ENCODE results near the gene PARD3B. TPM values are rescaled to one million over a fixed set of nuclear protein-coding genes. Genes with fewer than 3 reads are reported as not detected.

Gene PARD3B
- total RNA-seq, 1 experiment from 2014 or later = 2.0 TPM

DNA sequence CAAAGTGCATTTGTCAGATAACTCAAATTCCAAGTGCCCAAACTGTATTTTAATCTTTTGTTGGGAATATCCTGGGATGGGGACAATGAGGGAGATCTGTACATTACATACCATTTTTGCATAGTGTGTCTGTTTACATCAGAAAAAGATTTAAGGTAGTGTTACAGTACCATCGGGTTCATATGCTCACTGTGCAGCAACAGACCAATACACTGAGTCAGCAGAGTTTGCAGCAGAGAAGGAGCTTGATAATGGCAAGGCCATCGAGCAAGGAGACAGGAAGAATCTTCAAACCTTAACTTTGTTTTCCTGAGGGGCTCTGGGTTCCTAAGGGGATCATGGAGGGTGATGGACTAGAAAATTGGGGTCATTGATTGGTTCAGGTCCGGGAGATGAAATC lies 399.7 kb downstream of the PARD3B start:
- Histone ChIP-seq H3K36me3 (ENCODE audit: control insufficient read depth in 1 of 2, insufficient read depth in 2 of 2, low read length in 2 of 2) (no peaks in the 10 kb centered on the region), H3K9me3 (ENCODE audit: control insufficient read depth in 1 of 2, insufficient read depth in 1 of 2, low read depth in 1 of 2, low read length in 2 of 2) (no peaks in the 10 kb centered on the region; a peak in 1 of 4 replicates), H3K27me3 (ENCODE audit: insufficient read depth, low read length) (no peaks in the 10 kb centered on the region), H3K4me1 (ENCODE audit: control insufficient read depth in 1 of 2, insufficient read depth in 2 of 2, low read length in 2 of 2) (no peaks in the 10 kb centered on the region), H3K79me2 (ENCODE audit: insufficient read depth, low read length) (no peaks in the 10 kb centered on the region), H3K27ac (ENCODE audit: low read depth, low read length) (no peak overlapping the region), H3K9ac (ENCODE audit: low read length) (no peak overlapping the region), H4K20me1 (ENCODE audit: insufficient read depth) (no peaks in the 10 kb centered on the region), H3K9me2 (ENCODE audit: insufficient read depth) (no peaks in the 10 kb centered on the region), H3K4me2 (ENCODE audit: low read length) (no peak overlapping the region), H3K4me3 (replicated peaks in 1 of 2; ENCODE audit: low read depth in 1 of 2, low read length in 2 of 2) (no peak overlapping the region), H2AFZ (ENCODE audit: low read depth, low read length, poor library complexity, severe bottlenecking) (no peak overlapping the region)
- ChIA-PET RAD21 (ENCODE audit: low non-redundant PET in 1 of 2, low total read pairs in 2 of 2, uncharacterized antibody in 2 of 2, unreplicated experiment in 2 of 2) (no interaction called here), POLR2A (no interaction called here), CTCF (no interaction called here)
- intact Hi-C loops (cut with micrococcal nuclease) = no loop called here
- TF ChIP-seq JUND (IDR thresholded peaks at IDR 0.05) (no peak), SRF (IDR thresholded peaks at IDR 0.05; ENCODE audit: low read depth) (no peak), ELF1 (IDR thresholded peaks at IDR 0.05; ENCODE audit: borderline replicate concordance, low read depth) (no peak), FOSL1 (IDR thresholded peaks at IDR 0.05; ENCODE audit: low read depth) (no peak), CBX3 (IDR thresholded peaks at IDR 0.05; ENCODE audit: low read depth) (no peak), POLR2AphosphoS5 (IDR thresholded peaks at IDR 0.05; ENCODE audit: low read depth, low read length) (no peak), ZFX (IDR thresholded peaks at IDR 0.05) (no peak), POLR2A (IDR thresholded peaks at IDR 0.05; ENCODE audit: borderline replicate concordance, extremely low read depth, insufficient read depth, insufficient read length) (no peak), RAD21 (IDR thresholded peaks at IDR 0.05; ENCODE audit: low read depth) (no peak), CEBPB (IDR thresholded peaks at IDR 0.05; ENCODE audit: low read depth) (no peak)
- TF ChIP-seq, protein P1, sequence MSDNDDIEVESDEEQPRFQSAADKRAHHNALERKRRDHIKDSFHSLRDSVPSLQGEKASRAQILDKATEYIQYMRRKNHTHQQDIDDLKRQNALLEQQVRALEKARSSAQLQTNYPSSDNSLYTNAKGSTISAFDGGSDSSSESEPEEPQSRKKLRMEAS (IDR thresholded peaks at IDR 0.05) = no peak
- TF ChIP-seq, protein P2, sequence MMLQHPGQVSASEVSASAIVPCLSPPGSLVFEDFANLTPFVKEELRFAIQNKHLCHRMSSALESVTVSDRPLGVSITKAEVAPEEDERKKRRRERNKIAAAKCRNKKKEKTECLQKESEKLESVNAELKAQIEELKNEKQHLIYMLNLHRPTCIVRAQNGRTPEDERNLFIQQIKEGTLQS (IDR thresholded peaks at IDR 0.05) = no peak
- no peak for DNase-seq (ENCODE audit: low read depth, low spot score)
- ATAC-seq = no peak
- BruUV-seq (replicated peaks) = no TSS peak

DNA sequence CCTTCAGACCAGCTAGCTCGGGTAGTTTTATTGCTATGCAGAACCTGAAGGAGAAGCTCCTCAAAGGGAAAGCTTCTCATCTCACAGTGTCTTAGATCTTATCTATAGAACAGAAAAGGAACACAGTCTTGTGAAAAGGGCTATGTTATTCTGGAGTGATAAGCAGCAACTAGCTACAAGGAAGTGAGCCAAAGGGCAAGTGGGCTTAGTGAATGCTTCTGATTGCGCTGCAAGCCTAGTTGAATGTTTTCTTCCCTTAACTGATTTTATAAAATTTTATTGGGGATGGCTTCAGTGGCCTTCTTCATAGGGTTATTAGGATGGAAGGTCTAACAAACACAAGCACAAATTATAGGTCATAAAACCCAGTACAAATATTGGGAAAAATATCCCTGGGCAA lies 400.1 kb downstream of the PARD3B start:
- no peaks in the 10 kb centered on the region; a peak in 1 of 4 replicates for H3K9me3 ChIP-seq (ENCODE audit: control insufficient read depth in 1 of 2, insufficient read depth in 1 of 2, low read depth in 1 of 2, low read length in 2 of 2)
- H3K4me1 ChIP-seq (ENCODE audit: control insufficient read depth in 1 of 2, insufficient read depth in 2 of 2, low read length in 2 of 2) = no peaks in the 10 kb centered on the region
- H3K79me2 ChIP-seq (ENCODE audit: insufficient read depth, low read length) = no peaks in the 10 kb centered on the region
- H3K27ac ChIP-seq (ENCODE audit: low read depth, low read length) = no peak overlapping the region
- intact Hi-C loops (cut with micrococcal nuclease) = no loop called here
- H3K4me2 ChIP-seq (ENCODE audit: low read length) = no peak overlapping the region
- H3K27me3 ChIP-seq (ENCODE audit: insufficient read depth, low read length) = no peaks in the 10 kb centered on the region
- no peak overlapping the region for H2AFZ ChIP-seq (ENCODE audit: low read depth, low read length, poor library complexity, severe bottlenecking)
- H3K4me3 ChIP-seq (replicated peaks in 1 of 2; ENCODE audit: low read depth in 1 of 2, low read length in 2 of 2) = no peak overlapping the region
- no TSS peak for BruUV-seq (replicated peaks)
- H3K9ac ChIP-seq (ENCODE audit: low read length) = no peak overlapping the region
- ChIA-PET POLR2A (no interaction called here), RAD21 (ENCODE audit: low non-redundant PET in 1 of 2, low total read pairs in 2 of 2, uncharacterized antibody in 2 of 2, unreplicated experiment in 2 of 2) (no interaction called here), CTCF (no interaction called here)
- no peaks in the 10 kb centered on the region for H3K9me2 ChIP-seq (ENCODE audit: insufficient read depth)
- no peaks in the 10 kb centered on the region for H3K36me3 ChIP-seq (ENCODE audit: control insufficient read depth in 1 of 2, insufficient read depth in 2 of 2, low read length in 2 of 2)
- H4K20me1 ChIP-seq (ENCODE audit: insufficient read depth) = no peaks in the 10 kb centered on the region
- no peak for DNase-seq (ENCODE audit: low read depth, low spot score)
- TF ChIP-seq, protein P1 (IDR thresholded peaks at IDR 0.05) = no peak
- TF ChIP-seq EZH2 (IDR thresholded peaks at IDR 0.05) (no peak), JUND (IDR thresholded peaks at IDR 0.05) (no peak), EZH2phosphoT487 (IDR thresholded peaks at IDR 0.05; ENCODE audit: borderline replicate concordance) (no peak), ELF1 (IDR thresholded peaks at IDR 0.05; ENCODE audit: borderline replicate concordance, low read depth) (no peak)
- ATAC-seq = no peak
